Stomach (tissue), 4 donors: ENCODE measurements around the gene GATB.

ENCODE experiments used
- CTCF ChIP-seq, 7 experiments: fragments of 450-650 bp in 4 of 7; fragments of 200-600 bp in 3 of 7; sonication (generic) in 3 of 7; IDR thresholded peaks; one replicate each; pipeline ENCODE4 v1.5.1; 2016 to 2019; ENCODE audit warnings: antibody characterized with exemption in 7 of 7, control low read depth in 2 of 7, mild to moderate bottlenecking in 1 of 7
- EP300 ChIP-seq: sonication (generic); formaldehyde crosslinking; IDR thresholded peaks from one replicate; pipeline ENCODE4 v1.6.1; 2017; ENCODE audit warnings: antibody characterized with exemption
- POLR2A ChIP-seq, 4 donors: fragments of 450-650 bp; IDR thresholded peaks; one replicate each; pipeline ENCODE4 v1.6.1; 2016; ENCODE audit warnings: antibody characterized with exemption in 4 of 4, control low read depth in 2 of 4, mild to moderate bottlenecking in 1 of 4, moderate library complexity in 1 of 4
- POLR2AphosphoS5 ChIP-seq, 3 donors: sonication (generic); formaldehyde crosslinking; IDR thresholded peaks; one replicate each; pipeline ENCODE4 v1.6.1; 2016; ENCODE audit warnings: antibody characterized with exemption in 3 of 3

- TF ChIP-seq CTCF (IDR thresholded peaks at IDR 0.05) (no peak), POLR2A (IDR thresholded peaks at IDR 0.05) (no peak), EP300 (no peak), POLR2AphosphoS5 (IDR thresholded peaks at IDR 0.05) (no peak)
Observed at GRCh38 chr4:151728006-151728405, 32.8 kb downstream of the GATB start.
